ENCODE results near the gene ABHD17C. TPM values are rescaled to one million over a fixed set of nuclear protein-coding genes. Genes with fewer than 3 reads are reported as not detected.

ABHD17C gene
- total RNA-seq, 4 donors from 2014 or later = 0.29 to 13.6 (median 6.5) TPM

- Histone ChIP-seq H3K4me3 (no peak overlapping the region), H3K4me1 (no peaks in the 10 kb centered on the region), H3K9me3 (no peaks in the 10 kb centered on the region), H3K27me3 (no peaks in the 10 kb centered on the region), H3K36me3 (no peaks in the 10 kb centered on the region), H3K27ac (no peak overlapping the region)
- TF ChIP-seq POLR2A (IDR thresholded peaks at IDR 0.05) (no peak), CTCF (IDR thresholded peaks at IDR 0.05) (no peak)
- intact Hi-C loops (cut with DNase I; ENCODE audit: low total_unique reads) = no loop called here
- no peak for DNase-seq
Observed at GRCh38 chr15:80679167-80679803, 15.8 kb upstream of the ABHD17C start.

- no peak for TF ChIP-seq CTCF (IDR thresholded peaks at IDR 0.05)
- TF ChIP-seq POLR2A (IDR thresholded peaks at IDR 0.05) = no peak
- no peaks in the 10 kb centered on the region for H3K4me1 ChIP-seq
- intact Hi-C loops (cut with DNase I; ENCODE audit: low total_unique reads) = no loop called here
- no peak for DNase-seq
- no peak overlapping the region for H3K27ac ChIP-seq
- no peaks in the 10 kb centered on the region for H3K36me3 ChIP-seq
- H3K9me3 ChIP-seq = no peaks in the 10 kb centered on the region
- no peak overlapping the region for H3K4me3 ChIP-seq
- no peaks in the 10 kb centered on the region for H3K27me3 ChIP-seq
Observed at GRCh38 chr15:80679804-80680175, 15.3 kb upstream of the ABHD17C start.

GRCh38 chr15:80682201-80682600 is 12.9 kb upstream of the ABHD17C start:
- no peaks in the 10 kb centered on the region for H3K4me1 ChIP-seq
- no peaks in the 10 kb centered on the region for H3K36me3 ChIP-seq
- intact Hi-C loops (cut with DNase I; ENCODE audit: low total_unique reads) = no loop called here
- DNase-seq = no peak
- no peak for TF ChIP-seq POLR2A (IDR thresholded peaks at IDR 0.05)
- TF ChIP-seq CTCF (IDR thresholded peaks at IDR 0.05) = no peak
- H3K27me3 ChIP-seq = no peaks in the 10 kb centered on the region
- no peak overlapping the region for H3K4me3 ChIP-seq
- no peaks in the 10 kb centered on the region for H3K9me3 ChIP-seq
- no peak overlapping the region for H3K27ac ChIP-seq

- no peaks in the 10 kb centered on the region for H3K36me3 ChIP-seq
- no peak overlapping the region for H3K4me3 ChIP-seq
- no peak overlapping the region for H3K27ac ChIP-seq
- intact Hi-C loops (cut with DNase I; ENCODE audit: low total_unique reads) = no loop called here
- no peaks in the 10 kb centered on the region for H3K4me1 ChIP-seq
- no peak for TF ChIP-seq CTCF (IDR thresholded peaks at IDR 0.05)
- no peak for TF ChIP-seq POLR2A (IDR thresholded peaks at IDR 0.05)
- no peaks in the 10 kb centered on the region for H3K27me3 ChIP-seq
- DNase-seq = no peak
- no peaks in the 10 kb centered on the region for H3K9me3 ChIP-seq
Observed at GRCh38 chr15:80684697-80685096, 10.4 kb upstream of the ABHD17C start.

GRCh38 chr15:80685628-80686027 is 9.5 kb upstream of the ABHD17C start:
- H3K4me3 ChIP-seq = no peak overlapping the region
- H3K27ac ChIP-seq = no peak overlapping the region
- intact Hi-C loops (cut with DNase I; ENCODE audit: low total_unique reads) = no loop called here
- no peaks in the 10 kb centered on the region for H3K36me3 ChIP-seq
- DNase-seq = no peak
- no peak for TF ChIP-seq CTCF (IDR thresholded peaks at IDR 0.05)
- TF ChIP-seq POLR2A (IDR thresholded peaks at IDR 0.05) = no peak
- H3K4me1 ChIP-seq = no peaks in the 10 kb centered on the region
- H3K9me3 ChIP-seq = no peaks in the 10 kb centered on the region
- H3K27me3 ChIP-seq = no peaks in the 10 kb centered on the region

Data from uterus (tissue), 4 donors.